Epithelial cell of prostate (primary cell): ENCODE results near the gene EVX2.

Experiments
- DNase-seq: peaks from one replicate; pipeline ENCODE4 v3.0.0-alpha.2; 2011; ENCODE audit warnings: low read depth, low spot score
- H3K27ac ChIP-seq: fragments of 450-650 bp; 2 replicates; pipeline ENCODE4 v1.5.1; 2017; ENCODE audit warnings: mild to moderate bottlenecking

EVX2 gene

DNA sequence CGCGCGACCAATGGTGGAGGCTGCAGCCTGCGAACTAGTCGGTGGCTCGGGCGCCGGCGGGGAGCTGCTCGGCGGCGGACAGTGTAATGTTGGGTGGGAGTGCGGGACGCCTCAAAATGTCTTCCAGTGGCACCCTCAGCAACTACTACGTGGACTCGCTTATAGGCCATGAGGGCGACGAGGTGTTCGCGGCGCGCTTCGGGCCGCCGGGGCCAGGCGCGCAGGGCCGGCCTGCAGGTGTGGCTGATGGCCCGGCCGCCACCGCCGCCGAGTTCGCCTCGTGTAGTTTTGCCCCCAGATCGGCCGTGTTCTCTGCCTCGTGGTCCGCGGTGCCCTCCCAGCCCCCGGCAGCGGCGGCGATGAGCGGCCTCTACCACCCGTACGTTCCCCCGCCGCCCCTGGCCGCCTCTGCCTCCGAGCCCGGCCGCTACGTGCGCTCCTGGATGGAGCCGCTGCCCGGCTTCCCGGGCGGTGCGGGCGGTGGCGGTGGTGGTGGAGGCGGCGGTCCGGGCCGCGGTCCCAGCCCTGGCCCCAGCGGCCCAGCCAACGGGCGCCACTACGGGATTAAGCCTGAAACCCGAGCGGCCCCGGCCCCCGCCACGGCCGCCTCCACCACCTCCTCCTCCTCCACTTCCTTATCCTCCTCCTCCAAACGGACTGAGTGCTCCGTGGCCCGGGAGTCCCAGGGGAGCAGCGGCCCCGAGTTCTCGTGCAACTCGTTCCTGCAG lies 39.1 kb upstream of the EVX2 start, which contains the start of gene HOXD9:
TSS of gene HOXD9 (plus strand) at position 37 of the 728 bp plus-strand sequence. CDS start at position 87, 50 bp downstream.
- no peak for DNase-seq
- no peak within 1 kb of the TSS for H3K27ac ChIP-seq

DNA sequence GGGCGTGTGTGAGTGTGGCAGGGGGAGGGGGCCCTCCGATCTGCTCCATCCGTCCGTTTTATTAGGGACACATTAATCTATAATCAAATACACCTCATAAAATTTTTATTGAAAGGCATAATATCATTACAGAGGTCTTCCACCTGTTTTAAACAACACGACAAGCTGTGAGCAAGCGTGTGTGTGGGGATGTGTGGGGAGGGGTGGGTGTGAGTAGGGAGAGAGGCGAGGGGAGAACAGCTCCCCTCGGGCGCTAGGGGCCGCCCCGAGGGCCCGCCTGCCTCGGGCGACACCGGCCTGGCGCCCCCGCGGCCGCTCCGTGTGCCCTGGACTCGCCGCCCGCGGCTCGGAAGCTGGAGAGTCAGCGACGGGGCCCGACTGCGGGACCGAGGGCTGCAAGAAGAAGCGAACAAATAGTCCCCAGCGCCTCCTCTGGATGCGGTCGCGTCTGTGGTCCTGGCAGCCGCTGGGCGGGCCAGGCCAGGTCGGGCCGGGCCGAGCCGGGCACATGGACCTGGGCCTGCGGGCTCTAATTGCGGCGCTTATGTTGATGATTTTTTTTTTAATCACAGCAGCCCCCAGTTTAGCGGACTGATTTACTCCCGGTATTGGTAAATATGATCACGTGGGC lies 38.4 kb upstream of the EVX2 start:
- H3K27ac ChIP-seq = no peak overlapping the region
- DNase-seq = no peak

DNA sequence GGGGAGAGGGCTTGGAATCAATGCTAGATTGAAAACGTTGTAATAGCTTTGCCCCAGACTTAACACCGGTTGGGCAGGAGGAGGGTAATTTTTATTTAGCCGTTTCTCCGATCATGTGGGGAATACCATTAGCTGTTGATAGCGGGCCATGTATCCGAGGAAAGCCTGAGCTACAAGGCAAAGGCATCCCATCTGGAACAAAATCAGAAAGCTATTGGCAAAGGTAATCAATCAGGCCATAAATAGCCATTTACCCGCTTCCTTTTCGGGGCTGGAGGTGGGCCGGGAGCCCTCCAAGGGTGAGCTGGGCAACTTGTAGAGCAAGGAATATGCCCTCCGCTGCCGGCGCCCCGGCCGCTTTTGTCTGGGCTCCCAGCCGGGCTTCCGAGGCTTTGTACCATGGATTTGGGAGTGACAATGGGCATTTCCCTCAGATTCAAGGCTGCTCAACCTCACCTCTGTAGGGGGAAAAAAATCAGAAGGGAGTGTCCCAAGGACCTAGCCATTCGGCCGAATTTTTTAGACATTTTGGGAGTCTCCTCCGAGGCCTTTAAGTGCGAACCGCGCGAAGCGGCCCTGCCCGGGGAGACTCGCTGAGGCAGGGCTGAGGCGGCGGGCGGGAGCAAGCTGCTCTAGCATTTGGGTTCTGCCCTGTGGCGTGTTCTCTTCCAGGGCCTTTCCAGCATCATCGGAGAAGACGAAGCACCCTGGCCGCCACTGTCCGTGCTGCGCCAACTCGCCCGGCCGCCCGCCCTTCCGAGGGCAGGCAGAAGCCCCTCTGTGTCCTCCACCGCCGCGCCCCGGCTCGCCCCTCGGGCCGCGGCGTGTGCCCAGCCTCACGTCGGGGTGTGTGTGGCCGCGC lies 37.7 kb upstream of the EVX2 start:
- no peak for DNase-seq
- no peak overlapping the region for H3K27ac ChIP-seq

DNA sequence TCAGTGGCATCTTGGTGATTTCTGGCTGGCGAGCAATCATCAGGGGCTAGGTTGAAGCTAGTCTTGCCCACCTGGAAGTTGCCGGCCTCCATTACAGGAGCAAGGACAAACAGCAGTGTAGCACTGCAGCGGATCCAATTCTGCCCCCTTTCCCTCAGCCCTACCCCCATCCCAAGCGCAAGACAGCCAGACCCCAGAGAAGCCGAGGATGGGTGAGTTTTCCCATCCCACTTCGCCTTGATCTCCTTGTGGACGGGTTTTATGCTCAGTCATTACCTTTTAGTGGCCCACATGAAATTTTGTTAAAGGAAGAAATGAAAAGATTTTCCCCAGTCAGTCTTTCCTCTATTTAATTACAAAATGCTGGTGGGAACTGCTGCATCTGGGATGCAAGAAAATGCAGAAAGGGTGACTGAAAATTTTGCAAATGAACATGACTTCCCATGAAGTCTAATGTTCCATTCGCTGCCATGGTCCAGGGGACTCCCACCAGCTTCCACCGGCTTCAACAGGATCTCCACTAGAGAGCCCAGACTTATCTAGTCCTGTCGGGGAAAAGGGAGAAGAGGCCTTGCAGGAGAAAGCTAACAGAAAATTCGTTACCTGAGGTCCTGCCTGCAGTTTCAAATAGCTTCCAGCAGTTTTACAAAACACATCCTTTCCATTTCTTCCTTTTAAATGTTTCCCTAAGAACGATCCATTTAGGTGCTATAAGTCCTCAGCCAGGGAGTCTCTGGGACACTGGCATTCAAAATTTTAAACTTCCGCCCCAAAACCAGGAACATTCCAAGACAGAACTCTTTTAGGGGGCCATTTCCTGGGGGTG lies 36.8 kb upstream of the EVX2 start:
- H3K27ac ChIP-seq = no peak overlapping the region
- DNase-seq = no peak

DNA sequence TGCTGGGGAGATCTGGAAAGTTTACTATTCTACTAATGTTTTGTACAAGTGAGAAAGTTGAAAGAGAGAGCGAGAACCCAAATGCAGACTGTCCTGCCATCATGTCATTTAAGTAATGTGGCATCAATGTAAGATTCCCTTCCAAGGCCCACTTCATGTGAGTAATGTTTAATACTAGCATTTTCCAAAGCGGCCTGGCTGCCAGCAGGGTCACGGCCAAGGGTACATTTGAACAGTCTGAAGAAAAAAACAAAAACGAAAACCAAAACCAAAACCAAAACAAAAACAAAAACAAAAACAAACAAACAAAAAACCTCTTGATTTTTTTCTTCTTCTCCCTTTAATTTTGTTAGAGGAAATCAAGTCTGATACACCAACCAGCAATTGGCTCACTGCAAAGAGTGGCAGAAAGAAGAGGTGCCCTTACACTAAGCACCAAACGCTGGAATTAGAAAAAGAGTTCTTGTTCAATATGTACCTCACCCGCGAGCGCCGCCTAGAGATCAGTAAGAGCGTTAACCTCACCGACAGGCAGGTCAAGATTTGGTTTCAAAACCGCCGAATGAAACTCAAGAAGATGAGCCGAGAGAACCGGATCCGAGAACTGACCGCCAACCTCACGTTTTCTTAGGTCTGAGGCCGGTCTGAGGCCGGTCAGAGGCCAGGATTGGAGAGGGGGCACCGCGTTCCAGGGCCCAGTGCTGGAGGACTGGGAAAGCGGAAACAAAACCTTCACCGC lies 35.0 kb upstream of the EVX2 start:
- DNase-seq = no peak
- H3K27ac ChIP-seq = no peak overlapping the region

DNA sequence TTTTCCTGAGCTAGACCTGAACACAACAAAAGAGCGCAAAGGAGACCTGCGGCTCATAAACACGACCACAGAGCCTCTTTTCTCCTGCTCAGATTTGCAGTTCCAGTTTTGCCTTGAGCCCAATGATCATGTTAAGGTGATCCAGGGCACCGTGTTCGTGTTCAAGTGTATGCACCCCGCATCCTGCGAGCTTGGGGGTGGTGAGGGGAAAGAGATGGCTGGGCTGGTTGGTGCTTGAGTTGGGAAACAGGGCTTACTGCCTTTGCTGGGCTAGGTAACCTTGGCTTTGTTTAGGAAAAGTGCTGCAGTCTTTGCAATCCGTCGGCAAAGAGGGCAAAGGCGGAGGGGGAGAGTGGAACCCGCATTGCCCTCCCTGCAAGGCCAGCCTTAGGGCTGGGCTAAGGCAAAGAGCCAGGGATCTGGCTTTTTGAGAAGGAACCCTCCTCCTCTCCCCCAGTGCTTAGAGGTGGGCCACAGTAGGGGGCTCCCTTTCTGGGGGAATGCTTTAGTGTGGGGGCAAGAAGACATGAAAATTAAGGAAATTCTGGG lies 34.1 kb upstream of the EVX2 start:
- no peak overlapping the region for H3K27ac ChIP-seq
- no peak for DNase-seq

DNA sequence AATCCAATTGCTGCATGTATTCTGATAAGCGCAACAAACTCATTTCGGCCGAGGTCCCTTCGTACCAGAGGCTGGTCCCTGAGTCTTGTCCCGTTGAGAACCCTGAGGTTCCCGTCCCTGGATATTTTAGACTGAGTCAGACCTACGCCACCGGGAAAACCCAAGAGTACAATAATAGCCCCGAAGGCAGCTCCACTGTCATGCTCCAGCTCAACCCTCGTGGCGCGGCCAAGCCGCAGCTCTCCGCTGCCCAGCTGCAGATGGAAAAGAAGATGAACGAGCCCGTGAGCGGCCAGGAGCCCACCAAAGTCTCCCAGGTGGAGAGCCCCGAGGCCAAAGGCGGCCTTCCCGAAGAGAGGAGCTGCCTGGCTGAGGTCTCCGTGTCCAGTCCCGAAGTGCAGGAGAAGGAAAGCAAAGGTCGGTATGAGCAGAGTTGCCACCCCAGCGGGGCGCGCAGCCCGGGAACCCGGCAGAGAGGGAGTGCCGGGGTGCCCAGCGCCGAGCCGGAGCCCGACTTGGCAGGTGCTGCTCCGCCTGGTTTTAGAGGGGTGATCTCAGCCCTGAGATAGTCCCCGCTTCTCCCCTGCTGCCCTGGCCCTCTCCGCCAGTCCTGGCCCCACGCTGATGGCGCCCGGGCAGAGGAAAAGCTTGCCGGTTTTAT lies 33.5 kb upstream of the EVX2 start:
- peak overlapping the region; percentile 54 for H3K27ac ChIP-seq
- no peak for DNase-seq

DNA sequence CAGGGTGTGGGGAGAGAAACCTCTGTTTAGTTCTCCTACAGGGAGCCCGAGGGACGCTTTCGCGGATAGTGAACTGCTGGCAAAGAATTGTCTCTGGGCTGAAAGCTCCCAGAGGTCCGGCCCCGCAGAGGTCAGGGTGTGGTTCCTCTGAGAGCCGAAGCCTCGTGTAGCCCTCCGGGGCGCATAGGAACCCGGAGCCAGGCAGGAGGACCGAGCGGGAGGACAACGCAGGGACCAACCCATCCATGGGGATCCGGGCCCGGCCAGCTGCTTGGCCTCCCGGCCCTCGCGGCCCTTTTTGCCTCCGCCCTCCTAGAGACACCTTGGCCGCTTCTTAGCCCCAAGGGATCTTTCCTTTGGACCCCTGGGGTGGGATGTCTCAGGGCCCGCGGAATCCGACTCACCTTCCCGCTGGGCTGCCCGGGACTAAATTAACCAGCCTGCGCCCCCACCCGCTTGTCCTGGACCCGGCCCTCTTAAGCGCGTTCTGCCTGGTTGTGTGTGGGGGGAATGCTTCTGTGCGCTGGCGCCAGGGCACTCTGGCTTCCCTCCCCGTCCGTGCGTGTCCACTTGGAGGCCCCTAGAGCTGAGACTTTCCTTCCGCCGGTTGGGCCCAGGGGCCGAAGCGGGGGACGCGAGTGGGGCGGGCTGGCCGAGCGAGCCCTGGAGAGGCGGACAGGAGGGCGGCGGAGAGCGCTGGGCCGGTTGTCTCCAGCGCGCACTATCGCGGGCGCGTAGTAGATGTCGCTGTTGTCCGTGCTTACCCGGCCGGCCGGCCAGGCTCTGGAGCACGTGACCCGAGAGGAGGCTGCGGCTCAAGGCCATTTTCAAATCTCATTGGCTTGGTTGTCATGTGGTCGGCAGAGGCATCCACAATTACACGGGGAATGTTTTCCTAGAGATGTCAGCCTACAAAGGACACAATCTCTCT lies 32.4 kb upstream of the EVX2 start, which contains the start of gene HOXD10:
TSS of gene HOXD10 (plus strand) at position 896 of the 931 bp plus-strand sequence. CDS start 56 bp downstream, outside the sequence.
- DNase-seq = no peak
- H3K27ac ChIP-seq = peak within 1 kb of the TSS; percentile 54

DNA sequence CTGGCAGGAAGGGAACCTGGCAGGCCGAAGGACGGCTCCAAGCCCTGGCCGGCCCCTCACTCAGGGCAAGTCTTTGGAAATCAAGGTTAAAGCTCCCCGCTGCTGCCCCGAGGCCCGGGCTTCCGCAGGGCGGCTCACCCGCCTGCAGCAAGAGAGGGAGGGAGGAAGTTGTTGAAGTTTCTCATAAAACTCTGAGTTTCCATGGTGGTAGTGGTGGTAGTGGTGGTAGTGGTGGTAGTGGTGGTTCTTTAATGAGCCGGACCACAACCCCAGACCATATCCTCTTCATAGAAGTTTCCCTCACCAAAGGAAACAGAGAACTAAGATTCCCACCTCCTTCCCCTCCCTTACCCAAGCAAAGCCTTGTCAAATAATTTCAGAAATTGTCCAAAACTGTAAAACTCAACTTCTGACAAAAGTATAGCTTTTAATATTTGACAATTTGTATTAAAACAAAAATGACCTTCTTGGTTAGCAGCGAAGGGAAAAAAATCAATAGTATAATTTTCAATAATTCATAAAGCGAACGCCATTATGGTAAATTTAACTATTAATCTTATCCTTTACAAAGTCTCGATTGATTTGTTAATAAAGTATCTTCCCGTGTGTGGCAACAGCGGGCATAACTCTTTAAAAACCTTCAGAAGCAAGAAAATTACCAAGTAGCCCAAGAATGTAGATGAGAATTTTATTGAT lies 31.3 kb upstream of the EVX2 start:
- H3K27ac ChIP-seq = peak overlapping the region; percentile 54
- DNase-seq = no peak

DNA sequence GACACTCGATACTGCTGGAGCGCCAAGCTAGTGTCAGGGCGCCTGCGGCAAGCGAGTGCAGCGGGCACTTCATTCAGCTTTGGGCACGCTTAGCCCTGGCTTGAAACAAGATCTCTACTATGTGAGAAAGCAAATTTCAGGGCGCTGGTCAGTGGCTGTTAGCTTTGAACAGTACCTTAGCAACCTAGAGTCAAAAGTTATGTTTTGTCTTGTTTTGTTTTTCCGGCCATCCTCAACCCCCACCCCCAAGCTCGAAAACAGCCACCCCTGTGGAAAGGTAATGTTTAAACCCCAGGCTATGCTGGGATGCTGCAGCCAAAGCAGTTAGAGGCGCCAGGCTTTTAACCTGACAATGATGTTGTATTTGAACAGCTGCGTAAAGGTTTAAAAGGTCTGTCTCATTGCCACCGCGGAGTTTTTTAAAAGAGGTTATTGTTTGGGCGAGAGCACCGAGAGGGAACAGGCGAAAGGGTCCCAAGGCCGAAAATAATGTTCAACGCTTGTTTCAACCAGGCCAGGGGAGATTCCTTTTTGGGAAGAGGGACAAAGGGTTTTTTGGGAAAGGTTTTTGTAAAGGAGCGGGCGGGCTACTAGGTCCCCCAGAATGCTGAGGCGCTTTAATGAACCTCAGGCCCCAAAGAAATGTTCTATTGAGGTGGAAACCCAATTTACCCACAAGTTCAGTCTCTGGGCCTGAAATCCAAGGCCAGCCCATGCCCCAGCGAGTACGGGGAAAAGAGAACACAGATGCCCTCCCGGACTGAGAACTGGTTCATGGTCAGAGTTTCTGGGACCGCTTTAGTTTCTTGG lies 30.6 kb upstream of the EVX2 start:
- peak overlapping the region; percentile 54 for H3K27ac ChIP-seq
- no peak for DNase-seq

DNA sequence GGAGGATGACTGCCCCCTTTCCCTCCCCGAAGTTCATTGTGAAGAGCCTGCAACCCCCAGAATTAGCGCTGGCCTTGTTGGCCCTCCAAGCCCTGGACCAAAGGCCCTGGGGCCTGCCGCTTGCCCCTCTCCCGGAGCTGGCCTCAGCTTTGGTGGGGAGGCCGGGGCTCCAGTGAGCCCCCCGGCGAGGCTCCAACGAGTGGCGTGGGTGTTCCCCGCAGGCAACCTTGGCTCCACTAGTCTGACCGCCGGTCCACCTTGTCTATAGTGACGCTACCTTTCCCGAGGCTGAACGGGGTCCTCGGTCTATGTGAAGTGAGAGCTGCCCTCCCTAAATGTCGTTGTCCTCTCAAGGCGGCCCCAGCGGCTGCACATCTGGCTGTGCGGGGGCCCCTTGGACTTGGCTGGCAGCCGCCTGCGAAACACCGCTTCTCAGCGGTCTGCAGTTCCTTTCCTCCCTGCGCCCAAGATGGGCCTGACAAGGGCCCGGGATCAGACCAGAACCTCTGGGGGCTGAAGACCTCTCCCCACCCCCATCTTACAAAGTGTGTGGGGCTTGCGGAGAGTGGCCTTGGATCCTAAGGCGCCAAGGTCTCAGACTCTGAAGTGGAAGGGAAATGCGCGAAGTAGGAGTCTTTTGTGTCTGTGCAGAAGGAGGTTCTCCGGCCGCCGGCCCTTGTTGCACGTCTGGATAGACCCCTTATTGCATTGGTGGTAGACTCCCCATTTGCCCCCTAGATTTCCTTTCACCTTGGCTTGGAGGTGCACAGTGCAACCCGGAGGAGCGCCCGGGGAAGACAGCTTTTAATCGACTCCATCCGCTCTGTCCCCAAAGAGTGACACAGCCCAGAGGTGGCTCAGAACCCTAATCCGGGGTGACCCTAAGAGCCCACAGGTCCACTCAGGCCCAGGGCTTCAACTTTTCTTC lies 28.9 kb upstream of the EVX2 start:
- DNase-seq = no peak
- H3K27ac ChIP-seq = no peak overlapping the region

DNA sequence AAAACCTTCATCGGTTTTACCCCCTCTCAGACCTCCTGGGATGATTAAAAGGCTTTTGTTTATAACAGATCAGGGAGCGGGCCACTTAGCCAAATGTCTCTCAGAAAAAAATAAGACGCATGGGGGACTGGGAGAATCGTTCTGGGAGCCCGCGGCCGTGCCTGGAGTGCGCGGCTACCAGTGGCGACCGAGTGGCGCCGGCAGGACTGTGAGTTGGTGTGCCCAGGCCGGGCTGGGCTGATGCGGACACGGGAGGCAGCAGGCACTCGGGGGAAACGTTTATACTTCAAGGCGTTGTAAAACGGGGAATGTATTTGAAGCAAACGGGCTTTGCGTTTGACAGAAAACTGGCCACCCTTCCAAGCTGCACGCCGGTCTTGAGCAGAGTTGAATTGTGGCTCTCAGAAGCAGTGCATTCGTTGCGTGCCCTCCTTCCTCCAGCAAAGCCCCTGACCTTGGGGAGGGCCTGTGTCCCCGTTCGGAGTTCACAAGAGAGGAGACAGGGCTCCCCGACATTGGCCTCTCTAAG lies 28.1 kb upstream of the EVX2 start:
- no peak for DNase-seq
- no peak overlapping the region for H3K27ac ChIP-seq

DNA sequence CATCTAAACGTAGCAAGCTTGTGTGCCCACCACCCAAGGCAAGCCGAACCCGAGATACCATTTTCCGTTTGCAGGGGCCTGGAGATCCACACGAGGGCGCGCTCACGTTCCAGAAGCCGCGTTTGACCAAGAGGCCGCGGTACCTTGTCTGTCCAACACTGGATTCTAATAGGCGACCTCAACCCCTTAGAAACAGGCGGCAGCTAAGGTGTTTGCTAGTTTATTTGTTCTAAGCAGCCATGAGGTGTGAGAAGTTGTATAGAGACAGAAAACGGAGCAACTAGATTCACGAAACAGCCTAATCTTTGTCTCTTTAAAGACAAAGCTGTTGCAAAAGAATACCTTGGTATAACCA lies 27.5 kb upstream of the EVX2 start:
- DNase-seq = no peak

DNA sequence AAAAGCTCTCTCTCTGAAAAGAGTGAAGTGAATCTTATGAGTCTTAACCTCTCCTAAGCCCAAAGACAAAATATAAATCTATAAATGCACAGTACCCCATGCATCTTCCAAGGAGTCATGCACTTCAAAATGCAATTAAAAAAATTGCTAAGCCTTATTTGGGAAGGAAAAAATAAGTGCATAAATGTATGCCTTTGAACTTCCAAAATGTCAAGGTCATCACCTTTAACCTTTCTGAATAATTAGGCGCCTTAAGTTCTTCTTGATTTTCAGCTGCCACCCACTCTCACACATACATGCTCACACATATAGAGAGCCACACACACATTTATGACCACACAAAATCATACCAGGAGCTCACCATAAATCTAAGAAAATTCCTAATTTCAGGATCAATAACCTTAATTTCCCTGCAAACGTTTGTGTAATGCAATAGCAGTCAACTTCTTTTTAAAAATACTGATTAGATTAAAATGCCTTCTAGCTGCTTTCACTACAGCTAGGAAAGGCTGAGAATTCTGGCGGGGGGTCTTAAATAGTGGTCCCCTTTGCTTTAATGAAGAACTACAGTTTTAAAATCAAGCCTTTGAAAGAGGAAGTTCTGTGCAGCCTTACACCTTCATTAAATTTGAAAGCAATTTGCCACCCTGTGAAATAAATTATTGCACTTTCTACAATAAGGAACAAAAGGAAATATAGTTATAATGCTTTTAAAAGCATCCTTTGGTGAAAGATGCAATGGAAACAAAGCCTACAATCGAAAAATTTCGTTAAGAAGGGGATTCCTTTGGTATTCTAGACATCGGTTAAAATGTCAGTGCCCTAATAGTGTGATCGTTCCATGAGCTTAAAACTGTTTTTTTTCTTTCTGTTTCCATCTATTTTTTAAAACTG lies 26.9 kb upstream of the EVX2 start:
- no peak for DNase-seq
- H3K27ac ChIP-seq = no peak overlapping the region

More for the DNA sequence above, 27.5 kb upstream of the EVX2 start:
- H3K27ac ChIP-seq = no peak overlapping the region
